MG63 (cell line): ENCODE data around the gene JAZF1. TPM values are rescaled to one million over a fixed set of nuclear protein-coding genes. Genes with fewer than 3 reads are reported as not detected.

Experiments
- DNase-seq: peaks from one replicate; pipeline ENCODE4 v3.0.0-alpha.2; 2020
- H3K27me3 ChIP-seq: fragments of 250-450 bp; sonication (Bioruptor Pico); 2 replicates; pipeline ENCODE4 v1.5.1; 2020; ENCODE audit warnings: mild to moderate bottlenecking, moderate library complexity
- H3K36me3 ChIP-seq: fragments of 250-450 bp; sonication (Bioruptor Pico); 2 replicates; pipeline ENCODE4 v1.5.1; 2020; ENCODE audit warnings: mild to moderate bottlenecking, moderate library complexity
- H3K4me3 ChIP-seq: fragments of 250-450 bp; sonication (Bioruptor Pico); 2 replicates; pipeline ENCODE4 v1.5.1; 2020; ENCODE audit warnings: mild to moderate bottlenecking, moderate library complexity
- H3K9me3 ChIP-seq: fragments of 250-450 bp; sonication (Bioruptor Pico); 2 replicates; pipeline ENCODE4 v1.5.1; 2020; ENCODE audit warnings: mild to moderate bottlenecking, moderate library complexity
- total RNA-seq: library from RNA; depleted of rRNA; stranded (reverse); fragments of >200 nt; shearing (Covaris generic); gene quantifications from 2 replicates; pipeline ENCODE4 v1.2.3, GENCODE V29; 2014; ENCODE audit warnings: low replicate concordance; rRNA removed

JAZF1 gene
- total RNA-seq, 1 experiment from 2014 or later: 7.6 TPM

GRCh38 chr7:27810186-27810585 lies 370.4 kb downstream of the JAZF1 start:
- DNase-seq: no peak
- H3K4me3 ChIP-seq: no peak overlapping the region
- H3K9me3 ChIP-seq: no peaks in the 10 kb centered on the region
- peaks cover 2% of the 10 kb centered on the region; the same call in 1 of the 2 replicates for H3K36me3 ChIP-seq
- no peaks in the 10 kb centered on the region for H3K27me3 ChIP-seq

GRCh38 chr7:27808626-27809025 lies 372.0 kb downstream of the JAZF1 start:
- Histone ChIP-seq H3K27me3 (no peaks in the 10 kb centered on the region), H3K9me3 (no peaks in the 10 kb centered on the region), H3K4me3 (no peak overlapping the region), H3K36me3 (no peaks in the 10 kb centered on the region)
- DNase-seq: no peak

- DNase-seq: no peak
- Histone ChIP-seq H3K27me3 (no peaks in the 10 kb centered on the region), H3K36me3 (peaks cover 2% of the 10 kb centered on the region; the same call in 1 of the 2 replicates), H3K9me3 (no peaks in the 10 kb centered on the region), H3K4me3 (no peak overlapping the region)
Measured at GRCh38 chr7:27804139-27804538, 376.5 kb downstream of the JAZF1 start.

- Histone ChIP-seq H3K9me3 (no peaks in the 10 kb centered on the region), H3K36me3 (peaks cover 2% of the 10 kb centered on the region; the same call in 1 of the 2 replicates), H3K4me3 (no peak overlapping the region), H3K27me3 (no peaks in the 10 kb centered on the region)
- DNase-seq: no peak
Measured at GRCh38 chr7:27802999-27803398, 377.6 kb downstream of the JAZF1 start.

- no peak for DNase-seq
- Histone ChIP-seq H3K27me3 (no peaks in the 10 kb centered on the region), H3K4me3 (no peak overlapping the region), H3K36me3 (peaks cover 6% of the 10 kb centered on the region; the same call in 1 of the 2 replicates), H3K9me3 (no peaks in the 10 kb centered on the region)
Measured at GRCh38 chr7:27799212-27799611, 381.4 kb downstream of the JAZF1 start.

- H3K4me3 ChIP-seq: no peak overlapping the region
- no peaks in the 10 kb centered on the region for H3K9me3 ChIP-seq
- peaks cover 21% of the 10 kb centered on the region for H3K36me3 ChIP-seq
- no peaks in the 10 kb centered on the region for H3K27me3 ChIP-seq
- DNase-seq: no peak
Measured at GRCh38 chr7:27795977-27796376, 384.6 kb downstream of the JAZF1 start.

GRCh38 chr7:27793780-27794179 lies 386.8 kb downstream of the JAZF1 start:
- Histone ChIP-seq H3K27me3 (no peaks in the 10 kb centered on the region), H3K4me3 (no peak overlapping the region), H3K9me3 (no peaks in the 10 kb centered on the region), H3K36me3 (peaks cover 21% of the 10 kb centered on the region)
- no peak for DNase-seq

- Histone ChIP-seq H3K4me3 (no peak overlapping the region), H3K27me3 (no peaks in the 10 kb centered on the region), H3K36me3 (peaks cover 21% of the 10 kb centered on the region), H3K9me3 (no peaks in the 10 kb centered on the region)
- no peak for DNase-seq
Measured at GRCh38 chr7:27788437-27788836, 392.2 kb downstream of the JAZF1 start.

- no peak overlapping the region for H3K4me3 ChIP-seq
- H3K9me3 ChIP-seq: no peaks in the 10 kb centered on the region
- H3K27me3 ChIP-seq: no peaks in the 10 kb centered on the region
- peaks cover 10% of the 10 kb centered on the region for H3K36me3 ChIP-seq
- peak; percentile 12 for DNase-seq
Measured at GRCh38 chr7:27784399-27785053, 396.1 kb downstream of the JAZF1 start.

GRCh38 chr7:27782849-27783248 lies 397.7 kb downstream of the JAZF1 start:
- DNase-seq: no peak
- H3K36me3 ChIP-seq: peaks cover 10% of the 10 kb centered on the region
- no peaks in the 10 kb centered on the region for H3K9me3 ChIP-seq
- H3K4me3 ChIP-seq: no peak overlapping the region
- H3K27me3 ChIP-seq: no peaks in the 10 kb centered on the region

- Histone ChIP-seq H3K36me3 (peaks cover 6% of the 10 kb centered on the region), H3K27me3 (no peaks in the 10 kb centered on the region), H3K4me3 (no peak overlapping the region), H3K9me3 (no peaks in the 10 kb centered on the region)
- no peak for DNase-seq
Measured at GRCh38 chr7:27781188-27781587, 399.4 kb downstream of the JAZF1 start.

Other genes starting within 250 kb of the JAZF1 start
- gene CREB5, start 231.7 kb upstream of the JAZF1 start, total RNA-seq: 18.5 and 19.4 TPM in 2 replicates